HepG2 (cell line): ENCODE data around the gene MLLT11. TPM values are rescaled to one million over a fixed set of nuclear protein-coding genes. Genes with fewer than 3 reads are reported as not detected.

ENCODE experiments used
- CEBPG ChIP-seq: IDR thresholded peaks from 2 replicates; pipeline ENCODE4 v1.6.1; 2016
- FOXK2 ChIP-seq: fragments of 450-650 bp; IDR thresholded peaks from 2 replicates; pipeline ENCODE4 v1.6.1; 2016
- GZF1 ChIP-seq: sonication (generic); formaldehyde crosslinking; IDR thresholded peaks from 2 replicates; pipeline ENCODE4 v1.5.1; 2020; ENCODE audit warnings: mild to moderate bottlenecking, missing genetic modification reagents
- HCFC1 ChIP-seq: fragments of 150-350 bp; IDR thresholded peaks from 2 replicates; pipeline ENCODE4 v1.6.1; 2014; ENCODE audit warnings: low read depth, low read length
- JUND ChIP-seq: sonication (generic); formaldehyde crosslinking; IDR thresholded peaks from 2 replicates; pipeline ENCODE4 v1.8.0; 2022; ENCODE audit warnings: mild to moderate bottlenecking, missing genetic modification reagents
- MAFK ChIP-seq, 2 experiments: IDR thresholded peaks in 1 of 2; conservative IDR thresholded peaks in 1 of 2; 2 replicates each; pipeline ENCODE4 v1.6.1; 2011; ENCODE audit warnings: improper control_type of control experiment in 2 of 2, low read length in 2 of 2
- MXD4 ChIP-seq: IDR thresholded peaks from 2 replicates; pipeline ENCODE4 v1.6.1; 2016; ENCODE audit warnings: mild to moderate bottlenecking, missing biosample characterization, missing genetic modification reagents
- NCOA1 ChIP-seq: sonication (generic); formaldehyde crosslinking; IDR thresholded peaks from 2 replicates; pipeline ENCODE4 v1.9.0; 2021; ENCODE audit warnings: missing genetic modification reagents
- RFXAP ChIP-seq: sonication (generic); formaldehyde crosslinking; IDR thresholded peaks from 2 replicates; pipeline ENCODE4 v1.4.0; 2020; ENCODE audit warnings: missing genetic modification reagents, borderline replicate concordance
- TP53 ChIP-seq: sonication (generic); formaldehyde crosslinking; conservative IDR thresholded peaks from 2 replicates; pipeline ENCODE4 v1.4.0; 2020; ENCODE audit warnings: missing genetic modification reagents
- ZMYM3 ChIP-seq: sonication (generic); formaldehyde crosslinking; IDR thresholded peaks from 2 replicates; pipeline ENCODE4 v1.5.1; 2020; ENCODE audit warnings: mild to moderate bottlenecking, missing genetic modification reagents
- ZNF44 ChIP-seq: sonication (generic); formaldehyde crosslinking; IDR thresholded peaks from 2 replicates; pipeline ENCODE4 v1.5.1; 2020; ENCODE audit warnings: mild to moderate bottlenecking, missing genetic modification reagents
- ZNF816 ChIP-seq: sonication (generic); formaldehyde crosslinking; IDR thresholded peaks from 2 replicates; pipeline ENCODE4 v1.8.0; 2022; ENCODE audit warnings: missing genetic modification reagents, mild to moderate bottlenecking, borderline replicate concordance
- ZSCAN9 ChIP-seq: IDR thresholded peaks from 2 replicates; pipeline ENCODE4 v1.6.1; 2016; ENCODE audit warnings: borderline replicate concordance
- polyA plus RNA-seq, 8 experiments: library from polyadenylated mRNA; depleted of rRNA in 3 of 8; stranded (reverse) in 7 of 8; unstranded in 1 of 8; fragments of >200 nt; fragmentation: Illumina TruSeq in 4 of 8; extraction: Trizol in 4 of 8; gene quantifications; 2 replicates each; pipeline versions ENCODE4 v1.2.1 to v1.2.3, GENCODE V29; 2011 to 2016; ENCODE audit warnings: low read depth in 4 of 8, missing spikeins in 1 of 8, mixed read lengths in 1 of 8; ENCODE audit not compliant: insufficient read depth in 1 of 8
- total RNA-seq, 5 experiments: library from RNA; depleted of rRNA; stranded (reverse); fragments of >200 nt; fragmentation: Illumina TruSeq; extraction: Trizol; gene quantifications; 2 replicates each; pipeline ENCODE4 v1.2.3, GENCODE V29; 2016; ENCODE audit warnings: low read depth in 1 of 5
- TF ChIP-seq, protein P1 (sequence below), 2 experiments: fragments of 450-650 bp in 1 of 2; sonication (generic) in 1 of 2; formaldehyde crosslinking in 1 of 2; IDR thresholded peaks; 2 replicates each; pipeline versions ENCODE4 v1.6.1 to v1.8.0; 2016 to 2022; ENCODE audit warnings: antibody characterized with exemption in 1 of 2, mild to moderate bottlenecking in 1 of 2, missing genetic modification reagents in 1 of 2
- TF ChIP-seq, protein P2 (sequence below): sonication (generic); formaldehyde crosslinking; IDR thresholded peaks from 2 replicates; pipeline ENCODE4 v1.5.0; 2020; ENCODE audit warnings: mild to moderate bottlenecking, missing genetic modification reagents
- TF ChIP-seq, protein P3 (sequence below): sonication (generic); formaldehyde crosslinking; IDR thresholded peaks from 2 replicates; pipeline ENCODE4 v1.4.0; 2020; ENCODE audit warnings: mild to moderate bottlenecking, missing genetic modification reagents
- TF ChIP-seq, protein P4 (sequence below): sonication (generic); formaldehyde crosslinking; IDR thresholded peaks from 2 replicates; pipeline ENCODE4 v1.4.0; 2020; ENCODE audit warnings: mild to moderate bottlenecking, missing genetic modification reagents

The MLLT11 gene
- total and polyA plus RNA-seq, 2 of the 13 experiments (the other 11 are each of a cell fraction or from before 2014, with no cell fraction given) = 0.21 to 0.22 TPM

DNA sequence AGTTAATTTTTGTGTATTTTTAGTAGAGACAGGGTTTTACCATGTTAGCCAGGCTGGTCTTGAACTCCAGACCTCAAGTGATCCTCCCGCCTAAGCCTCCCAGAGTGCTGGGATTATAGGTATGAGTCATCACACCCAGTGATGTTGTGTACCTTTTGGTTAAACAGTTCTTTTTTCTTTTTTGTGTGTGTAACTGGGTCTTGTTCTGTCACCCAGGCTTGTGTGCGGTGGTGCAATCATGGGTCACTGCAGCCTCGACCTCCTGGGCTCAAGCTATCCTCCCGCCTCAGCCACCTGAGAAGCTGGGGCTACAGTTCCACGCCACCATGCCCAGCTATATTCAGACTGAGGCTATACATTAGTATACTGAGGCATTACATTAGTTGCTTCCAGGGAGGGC is 48.1 kb downstream of the MLLT11 start (continued):
- TF ChIP-seq ZNF816 (CRISPR knock-in tag) (no peak), ZMYM3 (CRISPR knock-in tag) (peak; percentile 77), ZNF44 (no peak), HCFC1 (no peak), NCOA1 (CRISPR knock-in tag) (no peak), JUND (CRISPR knock-in tag) (peak; percentile 95), MAFK (conservative IDR thresholded peaks at IDR 0.05 in 1 of 2, IDR thresholded peaks at IDR 0.05 in 1 of 2; ENCODE audit: low read length in 2 of 2) (no peak), MXD4 (CRISPR knock-in tag) (no peak), CEBPG (peak; percentile 81), GZF1 (CRISPR knock-in tag) (no peak), RFXAP (CRISPR knock-in tag) (no peak), FOXK2 (no peak), TP53 (CRISPR knock-in tag) (0 out of 2 replicates have a peak, but pooled peaks have one; percentile 5), ZSCAN9 (CRISPR knock-in tag) (no peak)
- TF ChIP-seq, protein P1, sequence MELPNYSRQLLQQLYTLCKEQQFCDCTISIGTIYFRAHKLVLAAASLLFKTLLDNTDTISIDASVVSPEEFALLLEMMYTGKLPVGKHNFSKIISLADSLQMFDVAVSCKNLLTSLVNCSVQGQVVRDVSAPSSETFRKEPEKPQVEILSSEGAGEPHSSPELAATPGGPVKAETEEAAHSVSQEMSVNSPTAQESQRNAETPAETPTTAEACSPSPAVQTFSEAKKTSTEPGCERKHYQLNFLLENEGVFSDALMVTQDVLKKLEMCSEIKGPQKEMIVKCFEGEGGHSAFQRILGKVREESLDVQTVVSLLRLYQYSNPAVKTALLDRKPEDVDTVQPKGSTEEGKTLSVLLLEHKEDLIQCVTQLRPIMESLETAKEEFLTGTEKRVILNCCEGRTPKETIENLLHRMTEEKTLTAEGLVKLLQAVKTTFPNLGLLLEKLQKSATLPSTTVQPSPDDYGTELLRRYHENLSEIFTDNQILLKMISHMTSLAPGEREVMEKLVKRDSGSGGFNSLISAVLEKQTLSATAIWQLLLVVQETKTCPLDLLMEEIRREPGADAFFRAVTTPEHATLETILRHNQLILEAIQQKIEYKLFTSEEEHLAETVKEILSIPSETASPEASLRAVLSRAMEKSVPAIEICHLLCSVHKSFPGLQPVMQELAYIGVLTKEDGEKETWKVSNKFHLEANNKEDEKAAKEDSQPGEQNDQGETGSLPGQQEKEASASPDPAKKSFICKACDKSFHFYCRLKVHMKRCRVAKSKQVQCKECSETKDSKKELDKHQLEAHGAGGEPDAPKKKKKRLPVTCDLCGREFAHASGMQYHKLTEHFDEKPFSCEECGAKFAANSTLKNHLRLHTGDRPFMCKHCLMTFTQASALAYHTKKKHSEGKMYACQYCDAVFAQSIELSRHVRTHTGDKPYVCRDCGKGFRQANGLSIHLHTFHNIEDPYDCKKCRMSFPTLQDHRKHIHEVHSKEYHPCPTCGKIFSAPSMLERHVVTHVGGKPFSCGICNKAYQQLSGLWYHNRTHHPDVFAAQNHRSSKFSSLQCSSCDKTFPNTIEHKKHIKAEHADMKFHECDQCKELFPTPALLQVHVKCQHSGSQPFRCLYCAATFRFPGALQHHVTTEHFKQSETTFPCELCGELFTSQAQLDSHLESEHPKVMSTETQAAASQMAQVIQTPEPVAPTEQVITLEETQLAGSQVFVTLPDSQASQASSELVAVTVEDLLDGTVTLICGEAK (IDR thresholded peaks at IDR 0.05) = no peak
- TF ChIP-seq, protein P1 (CRISPR knock-in tag; IDR thresholded peaks at IDR 0.05) = no peak
- TF ChIP-seq, protein P2, sequence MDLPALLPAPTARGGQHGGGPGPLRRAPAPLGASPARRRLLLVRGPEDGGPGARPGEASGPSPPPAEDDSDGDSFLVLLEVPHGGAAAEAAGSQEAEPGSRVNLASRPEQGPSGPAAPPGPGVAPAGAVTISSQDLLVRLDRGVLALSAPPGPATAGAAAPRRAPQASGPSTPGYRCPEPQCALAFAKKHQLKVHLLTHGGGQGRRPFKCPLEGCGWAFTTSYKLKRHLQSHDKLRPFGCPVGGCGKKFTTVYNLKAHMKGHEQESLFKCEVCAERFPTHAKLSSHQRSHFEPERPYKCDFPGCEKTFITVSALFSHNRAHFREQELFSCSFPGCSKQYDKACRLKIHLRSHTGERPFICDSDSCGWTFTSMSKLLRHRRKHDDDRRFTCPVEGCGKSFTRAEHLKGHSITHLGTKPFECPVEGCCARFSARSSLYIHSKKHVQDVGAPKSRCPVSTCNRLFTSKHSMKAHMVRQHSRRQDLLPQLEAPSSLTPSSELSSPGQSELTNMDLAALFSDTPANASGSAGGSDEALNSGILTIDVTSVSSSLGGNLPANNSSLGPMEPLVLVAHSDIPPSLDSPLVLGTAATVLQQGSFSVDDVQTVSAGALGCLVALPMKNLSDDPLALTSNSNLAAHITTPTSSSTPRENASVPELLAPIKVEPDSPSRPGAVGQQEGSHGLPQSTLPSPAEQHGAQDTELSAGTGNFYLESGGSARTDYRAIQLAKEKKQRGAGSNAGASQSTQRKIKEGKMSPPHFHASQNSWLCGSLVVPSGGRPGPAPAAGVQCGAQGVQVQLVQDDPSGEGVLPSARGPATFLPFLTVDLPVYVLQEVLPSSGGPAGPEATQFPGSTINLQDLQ = no peak
- TF ChIP-seq, protein P3, sequence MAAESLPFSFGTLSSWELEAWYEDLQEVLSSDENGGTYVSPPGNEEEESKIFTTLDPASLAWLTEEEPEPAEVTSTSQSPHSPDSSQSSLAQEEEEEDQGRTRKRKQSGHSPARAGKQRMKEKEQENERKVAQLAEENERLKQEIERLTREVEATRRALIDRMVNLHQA (CRISPR knock-in tag) = no peak
- TF ChIP-seq, protein P4, sequence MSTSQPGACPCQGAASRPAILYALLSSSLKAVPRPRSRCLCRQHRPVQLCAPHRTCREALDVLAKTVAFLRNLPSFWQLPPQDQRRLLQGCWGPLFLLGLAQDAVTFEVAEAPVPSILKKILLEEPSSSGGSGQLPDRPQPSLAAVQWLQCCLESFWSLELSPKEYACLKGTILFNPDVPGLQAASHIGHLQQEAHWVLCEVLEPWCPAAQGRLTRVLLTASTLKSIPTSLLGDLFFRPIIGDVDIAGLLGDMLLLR (CRISPR knock-in tag) = no peak
